GM12801 (cell line): ENCODE results near the gene BRAP.

ENCODE experiments used
- CTCF ChIP-seq: IDR thresholded peaks from one replicate; pipeline ENCODE4 v1.5.1; 2011; ENCODE audit warnings: control low read depth; ENCODE audit not compliant: insufficient read length; ENCODE audit errors: extremely low read depth

BRAP gene

GRCh38 chr12:111598637-111599452 is 86.9 kb downstream of the BRAP start, which contains the start of gene ATXN2:
ATXN2 (minus strand) TSS chr12:111599315; CDS start chr12:111599034, 281 bp downstream.
- no peak for TF ChIP-seq CTCF

- no peak for TF ChIP-seq CTCF
These were observed 87.7 kb downstream of the BRAP start for GRCh38 chr12:111597831-111598636.

DNA sequence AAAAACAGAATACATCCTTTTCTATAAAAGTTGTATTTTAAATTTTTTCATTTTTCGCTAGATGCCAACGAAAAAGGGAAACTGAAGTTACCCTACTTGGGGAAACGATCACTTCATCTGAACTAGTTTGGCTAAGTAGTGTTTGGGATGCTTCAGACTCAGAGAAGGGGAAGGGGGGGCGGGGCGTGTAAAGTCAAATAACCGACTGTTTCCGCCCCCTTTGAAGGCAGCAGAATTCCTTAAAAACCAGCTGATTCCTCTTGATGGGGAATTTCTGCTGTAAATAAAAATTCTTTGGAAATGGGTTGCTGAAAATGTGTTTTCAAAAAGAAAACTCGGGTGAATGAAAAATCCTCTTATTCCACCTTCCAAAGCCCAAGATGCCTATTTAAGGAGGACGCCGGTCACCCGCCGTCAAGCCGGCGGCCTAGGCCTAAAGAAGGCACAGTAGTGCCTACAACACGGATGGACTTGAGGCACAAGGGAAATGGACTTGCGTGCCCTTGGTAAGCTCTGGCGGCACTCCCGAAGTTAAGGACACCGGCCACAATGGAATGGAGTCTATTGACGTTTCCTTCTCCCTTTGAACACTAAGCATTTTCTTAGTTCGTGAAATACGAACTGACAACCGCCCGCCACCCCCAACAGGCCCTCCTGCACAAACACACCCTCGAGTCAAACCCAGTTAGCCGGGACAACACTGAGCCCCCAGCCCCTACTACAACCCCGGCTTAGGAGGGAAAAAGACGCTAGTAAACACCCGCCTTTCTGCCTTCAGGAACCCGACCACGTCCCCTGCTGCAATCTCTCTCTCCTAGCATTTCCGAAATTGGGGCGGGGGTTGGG is 88.5 kb downstream of the BRAP start:
- TF ChIP-seq CTCF, result no peak
